ENCODE data around the gene FOXN3. TPM values are rescaled to one million over a fixed set of nuclear protein-coding genes. Genes with fewer than 3 reads are reported as not detected.

FOXN3 gene
- total and polyA plus RNA-seq, 10 of the 15 experiments (the other 5 are each of a cell fraction or from before 2014, with no cell fraction given): 4.5 to 68.9 (median 29.7) TPM

GRCh38 chr14:89290813-89291212 lies 126.2 kb downstream of the FOXN3 start (continued):
- TF ChIP-seq CUX1 (IDR thresholded peaks at IDR 0.05; ENCODE audit: insufficient replicate concordance, low read depth, low read length): no peak
- no peak for TF ChIP-seq STAT1 (conservative IDR thresholded peaks at IDR 0.05)
- TF ChIP-seq PKNOX1 (IDR thresholded peaks at IDR 0.05): no peak
- TF ChIP-seq POLR2AphosphoS2 (IDR thresholded peaks at IDR 0.05; ENCODE audit: low read depth, low read length): no peak
- no peak for TF ChIP-seq ZBTB11 (CRISPR knock-in tag; IDR thresholded peaks at IDR 0.05)
- TF ChIP-seq ZBTB33 (IDR thresholded peaks at IDR 0.05): no peak
- TF ChIP-seq WRNIP1 (IDR thresholded peaks at IDR 0.05; ENCODE audit: borderline replicate concordance, low read depth, low read length): no peak
- TF ChIP-seq ASH2L (IDR thresholded peaks at IDR 0.05; ENCODE audit: borderline replicate concordance, low read depth): no peak
- no peak for TF ChIP-seq MYB (IDR thresholded peaks at IDR 0.05; ENCODE audit: borderline replicate concordance, low read depth, low read length)
- no peak for TF ChIP-seq FOXK2 (IDR thresholded peaks at IDR 0.05)
- TF ChIP-seq CTCF (IDR thresholded peaks at IDR 0.05 in 2 of 3, conservative IDR thresholded peaks at IDR 0.05 in 1 of 3; ENCODE audit: control insufficient read depth in 2 of 3, extremely low read depth in 1 of 3, insufficient read depth in 1 of 3, low read depth in 3 of 3, low read length in 3 of 3): no peak
- TF ChIP-seq NKRF (conservative IDR thresholded peaks at IDR 0.05): no peak
- no peak for TF ChIP-seq EZH2 (IDR thresholded peaks at IDR 0.05; ENCODE audit: borderline replicate concordance, control insufficient read depth, low read depth, low read length)
